ENCODE data around the gene MYPN. TPM values are rescaled to one million over a fixed set of nuclear protein-coding genes. Genes with fewer than 3 reads are reported as not detected.

The MYPN gene
- total and polyA plus RNA-seq, 2 experiments from 2014 or later = not detected

DNA sequence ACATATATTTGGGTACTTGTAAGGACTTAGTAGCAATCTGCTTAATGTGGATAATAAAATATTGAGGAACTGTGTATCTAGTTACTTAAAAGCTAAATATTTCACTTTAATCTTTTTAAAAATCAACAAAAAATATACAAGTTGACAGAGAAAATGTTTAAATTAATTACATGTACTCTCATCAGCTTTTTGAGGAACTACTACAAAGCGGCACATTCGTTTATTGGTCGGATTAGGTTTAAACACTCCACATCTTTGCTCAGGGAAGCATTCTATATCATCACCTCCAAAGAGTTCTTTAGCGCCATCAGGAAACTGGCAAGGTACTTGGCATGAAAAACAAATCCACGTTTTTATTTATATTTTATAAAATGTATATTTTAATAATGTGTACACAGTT, 121.0 kb downstream of the MYPN start:
- Mint-ChIP-seq H3K27ac (no peak overlapping the region), H3K9me3 (no peaks in the 10 kb centered on the region)

More for the DNA sequence above, 121.0 kb downstream of the MYPN start:
- no peaks in the 10 kb centered on the region for H3K9me2 ChIP-seq (ENCODE audit: insufficient read depth)
- Mint-ChIP-seq H3K27me3 (ENCODE audit: insufficient read depth, low read depth, poor library complexity) (peaks cover 11% of the 10 kb centered on the region), H3K4me3 (peak overlapping the region; percentile 84; the same call in 1 of the 3 replicates), H3K4me1 (peaks cover 9% of the 10 kb centered on the region), H3K36me3 (ENCODE audit: low read depth) (no peaks in the 10 kb centered on the region)
- H3K4me1 ChIP-seq (ENCODE audit: insufficient read depth) = peaks cover 9% of the 10 kb centered on the region
- peaks cover 40% of the 10 kb centered on the region for H3K27me3 ChIP-seq (ENCODE audit: insufficient read depth)
- ATAC-seq (no peak), DNase-seq (ENCODE audit: low spot score) (no peak)
- H3K79me2 ChIP-seq (replicated peaks; ENCODE audit: insufficient read depth) = no peaks in the 10 kb centered on the region
- H3K27ac ChIP-seq (ENCODE audit: low read depth) = no peak overlapping the region
- H3K4me3 ChIP-seq = no peak overlapping the region
- H4K20me1 ChIP-seq (replicated peaks; ENCODE audit: insufficient read depth) = no peaks in the 10 kb centered on the region
- TF ChIP-seq EZH2 (IDR thresholded peaks at IDR 0.05; ENCODE audit: low read depth, unreplicated experiment) (no peak), CREB1 (CRISPR knock-in tag; IDR thresholded peaks at IDR 0.05; ENCODE audit: low read depth) (no peak), ZNF114 (CRISPR knock-in tag; IDR thresholded peaks at IDR 0.05) (no peak), ZNF331 (CRISPR knock-in tag; IDR thresholded peaks at IDR 0.05; ENCODE audit: low read depth) (no peak)
- TF ChIP-seq, protein P1, sequence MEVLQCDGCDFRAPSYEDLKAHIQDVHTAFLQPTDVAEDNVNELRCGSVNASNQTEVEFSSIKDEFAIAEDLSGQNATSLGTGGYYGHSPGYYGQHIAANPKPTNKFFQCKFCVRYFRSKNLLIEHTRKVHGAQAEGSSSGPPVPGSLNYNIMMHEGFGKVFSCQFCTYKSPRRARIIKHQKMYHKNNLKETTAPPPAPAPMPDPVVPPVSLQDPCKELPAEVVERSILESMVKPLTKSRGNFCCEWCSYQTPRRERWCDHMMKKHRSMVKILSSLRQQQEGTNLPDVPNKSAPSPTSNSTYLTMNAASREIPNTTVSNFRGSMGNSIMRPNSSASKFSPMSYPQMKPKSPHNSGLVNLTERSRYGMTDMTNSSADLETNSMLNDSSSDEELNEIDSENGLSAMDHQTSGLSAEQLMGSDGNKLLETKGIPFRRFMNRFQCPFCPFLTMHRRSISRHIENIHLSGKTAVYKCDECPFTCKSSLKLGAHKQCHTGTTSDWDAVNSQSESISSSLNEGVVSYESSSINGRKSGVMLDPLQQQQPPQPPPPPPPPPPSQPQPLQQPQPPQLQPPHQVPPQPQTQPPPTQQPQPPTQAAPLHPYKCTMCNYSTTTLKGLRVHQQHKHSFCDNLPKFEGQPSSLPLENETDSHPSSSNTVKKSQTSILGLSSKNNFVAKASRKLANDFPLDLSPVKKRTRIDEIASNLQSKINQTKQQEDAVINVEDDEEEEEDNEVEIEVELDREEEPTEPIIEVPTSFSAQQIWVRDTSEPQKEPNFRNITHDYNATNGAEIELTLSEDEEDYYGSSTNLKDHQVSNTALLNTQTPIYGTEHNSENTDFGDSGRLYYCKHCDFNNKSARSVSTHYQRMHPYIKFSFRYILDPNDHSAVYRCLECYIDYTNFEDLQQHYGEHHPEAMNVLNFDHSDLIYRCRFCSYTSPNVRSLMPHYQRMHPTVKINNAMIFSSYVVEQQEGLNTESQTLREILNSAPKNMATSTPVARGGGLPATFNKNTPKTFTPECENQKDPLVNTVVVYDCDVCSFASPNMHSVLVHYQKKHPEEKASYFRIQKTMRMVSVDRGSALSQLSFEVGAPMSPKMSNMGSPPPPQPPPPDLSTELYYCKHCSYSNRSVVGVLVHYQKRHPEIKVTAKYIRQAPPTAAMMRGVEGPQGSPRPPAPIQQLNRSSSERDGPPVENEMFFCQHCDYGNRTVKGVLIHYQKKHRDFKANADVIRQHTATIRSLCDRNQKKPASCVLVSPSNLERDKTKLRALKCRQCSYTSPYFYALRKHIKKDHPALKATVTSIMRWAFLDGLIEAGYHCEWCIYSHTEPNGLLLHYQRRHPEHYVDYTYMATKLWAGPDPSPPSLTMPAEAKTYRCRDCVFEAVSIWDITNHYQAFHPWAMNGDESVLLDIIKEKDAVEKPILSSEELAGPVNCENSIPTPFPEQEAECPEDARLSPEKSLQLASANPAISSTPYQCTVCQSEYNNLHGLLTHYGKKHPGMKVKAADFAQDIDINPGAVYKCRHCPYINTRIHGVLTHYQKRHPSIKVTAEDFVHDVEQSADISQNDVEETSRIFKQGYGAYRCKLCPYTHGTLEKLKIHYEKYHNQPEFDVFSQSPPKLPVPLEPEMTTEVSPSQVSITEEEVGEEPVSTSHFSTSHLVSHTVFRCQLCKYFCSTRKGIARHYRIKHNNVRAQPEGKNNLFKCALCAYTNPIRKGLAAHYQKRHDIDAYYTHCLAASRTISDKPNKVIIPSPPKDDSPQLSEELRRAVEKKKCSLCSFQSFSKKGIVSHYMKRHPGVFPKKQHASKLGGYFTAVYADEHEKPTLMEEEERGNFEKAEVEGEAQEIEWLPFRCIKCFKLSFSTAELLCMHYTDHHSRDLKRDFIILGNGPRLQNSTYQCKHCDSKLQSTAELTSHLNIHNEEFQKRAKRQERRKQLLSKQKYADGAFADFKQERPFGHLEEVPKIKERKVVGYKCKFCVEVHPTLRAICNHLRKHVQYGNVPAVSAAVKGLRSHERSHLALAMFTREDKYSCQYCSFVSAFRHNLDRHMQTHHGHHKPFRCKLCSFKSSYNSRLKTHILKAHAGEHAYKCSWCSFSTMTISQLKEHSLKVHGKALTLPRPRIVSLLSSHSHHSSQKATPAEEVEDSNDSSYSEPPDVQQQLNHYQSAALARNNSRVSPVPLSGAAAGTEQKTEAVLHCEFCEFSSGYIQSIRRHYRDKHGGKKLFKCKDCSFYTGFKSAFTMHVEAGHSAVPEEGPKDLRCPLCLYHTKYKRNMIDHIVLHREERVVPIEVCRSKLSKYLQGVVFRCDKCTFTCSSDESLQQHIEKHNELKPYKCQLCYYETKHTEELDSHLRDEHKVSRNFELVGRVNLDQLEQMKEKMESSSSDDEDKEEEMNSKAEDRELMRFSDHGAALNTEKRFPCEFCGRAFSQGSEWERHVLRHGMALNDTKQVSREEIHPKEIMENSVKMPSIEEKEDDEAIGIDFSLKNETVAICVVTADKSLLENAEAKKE (CRISPR knock-in tag; IDR thresholded peaks at IDR 0.05) = no peak
- TF ChIP-seq, protein P2, sequence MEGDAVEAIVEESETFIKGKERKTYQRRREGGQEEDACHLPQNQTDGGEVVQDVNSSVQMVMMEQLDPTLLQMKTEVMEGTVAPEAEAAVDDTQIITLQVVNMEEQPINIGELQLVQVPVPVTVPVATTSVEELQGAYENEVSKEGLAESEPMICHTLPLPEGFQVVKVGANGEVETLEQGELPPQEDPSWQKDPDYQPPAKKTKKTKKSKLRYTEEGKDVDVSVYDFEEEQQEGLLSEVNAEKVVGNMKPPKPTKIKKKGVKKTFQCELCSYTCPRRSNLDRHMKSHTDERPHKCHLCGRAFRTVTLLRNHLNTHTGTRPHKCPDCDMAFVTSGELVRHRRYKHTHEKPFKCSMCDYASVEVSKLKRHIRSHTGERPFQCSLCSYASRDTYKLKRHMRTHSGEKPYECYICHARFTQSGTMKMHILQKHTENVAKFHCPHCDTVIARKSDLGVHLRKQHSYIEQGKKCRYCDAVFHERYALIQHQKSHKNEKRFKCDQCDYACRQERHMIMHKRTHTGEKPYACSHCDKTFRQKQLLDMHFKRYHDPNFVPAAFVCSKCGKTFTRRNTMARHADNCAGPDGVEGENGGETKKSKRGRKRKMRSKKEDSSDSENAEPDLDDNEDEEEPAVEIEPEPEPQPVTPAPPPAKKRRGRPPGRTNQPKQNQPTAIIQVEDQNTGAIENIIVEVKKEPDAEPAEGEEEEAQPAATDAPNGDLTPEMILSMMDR (conservative IDR thresholded peaks at IDR 0.05; ENCODE audit: low read depth in 2 of 2) = no peak
- no peak overlapping the region for H2AFZ ChIP-seq
- H3K4me2 ChIP-seq = peak overlapping the region; percentile 98; the same call in 1 of the 2 replicates
- no peaks in the 10 kb centered on the region; the same call in 1 of the 2 replicates for H3F3A ChIP-seq (replicated peaks; ENCODE audit: low read depth)
- H3K36me3 ChIP-seq (ENCODE audit: insufficient read depth) = no peaks in the 10 kb centered on the region
